Osteocyte (in vitro differentiated cells): ENCODE measurements around the gene FN1. TPM values are rescaled to one million over a fixed set of nuclear protein-coding genes. Genes with fewer than 3 reads are reported as not detected.
A peak's percentile ranks its signal among the peaks of the same experiment; 100 is the strongest.

Experiments
- DNase-seq: peaks from one replicate; pipeline ENCODE4 v3.0.0; 2021; ENCODE audit warnings: mixed read lengths; ENCODE audit not compliant: unreplicated experiment; ENCODE audit errors: extremely low spot score
- H3K27ac Mint-ChIP-seq: one replicate; pipeline ENCODE4 v1.8.0; 2021; ENCODE audit warnings: mild to moderate bottlenecking, mixed read lengths; ENCODE audit not compliant: unreplicated experiment
- H3K27me3 Mint-ChIP-seq: one replicate; pipeline ENCODE4 v1.8.0; 2021; ENCODE audit warnings: mixed read lengths; ENCODE audit not compliant: unreplicated experiment
- H3K36me3 Mint-ChIP-seq: one replicate; pipeline ENCODE4 v1.8.0; 2021; ENCODE audit warnings: mixed read lengths; ENCODE audit not compliant: unreplicated experiment
- H3K4me1 Mint-ChIP-seq: one replicate; pipeline ENCODE4 v1.8.0; 2021; ENCODE audit warnings: mixed read lengths; ENCODE audit not compliant: unreplicated experiment
- H3K4me3 Mint-ChIP-seq: one replicate; pipeline ENCODE4 v1.8.0; 2021; ENCODE audit warnings: mild to moderate bottlenecking, moderate library complexity, mixed read lengths; ENCODE audit not compliant: unreplicated experiment
- H3K9me3 Mint-ChIP-seq: one replicate; pipeline ENCODE4 v1.8.0; 2021; ENCODE audit warnings: mixed read lengths; ENCODE audit not compliant: unreplicated experiment
- CTCF ChIP-seq: fragments of 200-600 bp; sonication (generic); IDR thresholded peaks from 2 replicates; pipeline ENCODE4 v1.5.0; 2021; ENCODE audit warnings: antibody characterized with exemption, mild to moderate bottlenecking, moderate library complexity
- total RNA-seq: library from RNA; stranded (reverse); gene quantifications from 2 replicates; pipeline ENCODE4 v1.2.1, GENCODE V29; 2021

The FN1 gene
- total RNA-seq, 1 donor from 2014 or later: 16,854 TPM

DNA sequence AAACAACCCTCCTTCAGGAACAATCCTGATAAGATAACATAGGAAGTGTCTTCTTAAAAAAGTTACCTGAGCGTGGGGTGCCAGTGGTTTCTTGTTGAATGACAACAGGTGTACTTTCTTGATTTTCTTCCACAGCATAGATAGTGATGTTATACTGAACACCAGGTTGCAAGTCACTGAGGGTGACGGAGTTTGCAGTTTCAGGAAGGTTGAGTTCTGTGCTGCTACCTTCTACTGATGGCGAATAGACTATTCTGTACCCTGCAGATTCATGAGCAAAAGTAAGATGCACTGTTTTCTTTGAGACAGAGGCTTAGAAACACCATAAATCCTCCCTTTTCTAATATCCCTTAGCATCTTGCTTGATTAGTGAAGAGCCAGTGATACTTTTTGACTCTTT is 28.8 kb downstream of the FN1 start:
- Mint-ChIP-seq H3K9me3 (no peaks in the 10 kb centered on the region), H3K27me3 (no peaks in the 10 kb centered on the region), H3K4me3 (no peak overlapping the region), H3K27ac (peak overlapping the region; percentile 87), H3K36me3 (peaks cover 85% of the 10 kb centered on the region), H3K4me1 (peaks cover 87% of the 10 kb centered on the region)
- no peak for TF ChIP-seq CTCF
- DNase-seq: no peak

GRCh38 chr2:215405722-215406581 is 29.9 kb downstream of the FN1 start:
- Mint-ChIP-seq H3K4me1 (peaks cover 87% of the 10 kb centered on the region), H3K36me3 (peaks cover 90% of the 10 kb centered on the region), H3K27me3 (no peaks in the 10 kb centered on the region), H3K4me3 (no peak overlapping the region), H3K27ac (peak overlapping the region; percentile 87), H3K9me3 (no peaks in the 10 kb centered on the region)
- DNase-seq: no peak
- TF ChIP-seq CTCF: no peak

- Mint-ChIP-seq H3K27ac (peak overlapping the region; percentile 87), H3K4me1 (peaks cover 80% of the 10 kb centered on the region), H3K4me3 (no peak overlapping the region), H3K27me3 (no peaks in the 10 kb centered on the region), H3K36me3 (peaks cover 86% of the 10 kb centered on the region), H3K9me3 (no peaks in the 10 kb centered on the region)
- DNase-seq: no peak
- no peak for TF ChIP-seq CTCF
Measured at GRCh38 chr2:215404348-215405012, 31.4 kb downstream of the FN1 start.

- peaks cover 86% of the 10 kb centered on the region for H3K36me3 Mint-ChIP-seq
- H3K27me3 Mint-ChIP-seq: no peaks in the 10 kb centered on the region
- no peaks in the 10 kb centered on the region for H3K9me3 Mint-ChIP-seq
- peaks cover 80% of the 10 kb centered on the region for H3K4me1 Mint-ChIP-seq
- no peak for TF ChIP-seq CTCF
- H3K27ac Mint-ChIP-seq: peak overlapping the region; percentile 87
- no peak for DNase-seq
- no peak overlapping the region for H3K4me3 Mint-ChIP-seq
Measured at GRCh38 chr2:215403441-215404347, 32.2 kb downstream of the FN1 start.
